Activated T-cell treated with anti-CD3 and anti-CD28 coated beads, Interleukin-2, amount 50 U/mL, for 4 hours (primary cell): ENCODE measurements around the gene YTHDF2. TPM values are rescaled to one million over a fixed set of nuclear protein-coding genes. Genes with fewer than 3 reads are reported as not detected.

Source experiments
- ATAC-seq, 2 donors: fragments of 200-7000 bp; cut with Tn5 transposase; one replicate each; pipeline ENCODE4 v1.10.0; 2021
- DNase-seq: peaks from one replicate; pipeline ENCODE4 v3.0.0-alpha.2; 2020
- H3K27me3 Mint-ChIP-seq: one replicate; pipeline ENCODE4 v1.8.0; 2021; ENCODE audit warnings: low read depth, mixed read lengths
- H3K36me3 Mint-ChIP-seq: one replicate; pipeline ENCODE4 v1.8.0; 2022; ENCODE audit warnings: mixed read lengths; ENCODE audit not compliant: insufficient read depth
- H3K4me1 Mint-ChIP-seq: one replicate; pipeline ENCODE4 v1.8.0; 2021; ENCODE audit warnings: low read depth, mixed read lengths
- H3K4me3 Mint-ChIP-seq: one replicate; pipeline ENCODE4 v1.8.0; 2021; ENCODE audit warnings: mild to moderate bottlenecking, moderate library complexity, mixed read lengths
- H3K9me3 Mint-ChIP-seq: one replicate; pipeline ENCODE4 v1.8.0; 2021; ENCODE audit warnings: mixed read lengths
- total RNA-seq, 3 donors: library from RNA; stranded (reverse); gene quantifications; one replicate each; pipeline ENCODE4 v1.2.1, GENCODE V29; 2021

Gene YTHDF2
- total RNA-seq, 3 donors from 2014 or later: 99.4 to 101 (median 99.8) TPM

DNA sequence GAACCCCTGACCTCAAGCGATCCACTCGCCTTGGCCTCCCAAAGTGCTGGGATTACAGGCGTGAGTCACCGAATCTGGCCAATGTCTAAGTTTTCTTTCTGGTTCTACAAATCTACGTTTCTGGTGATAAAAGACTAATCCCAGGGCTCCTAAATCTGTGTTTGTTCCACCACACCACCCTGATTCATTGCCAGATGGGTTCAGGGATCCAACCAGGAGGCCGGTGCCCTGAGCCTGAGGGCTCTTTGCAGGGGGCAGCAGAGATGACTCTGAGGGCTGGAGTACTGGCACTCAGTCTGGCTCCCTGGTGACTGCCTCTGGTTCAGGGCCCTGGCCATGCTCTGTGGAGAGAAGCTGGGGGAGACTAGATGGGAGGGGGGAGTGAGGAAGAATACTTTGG, 64.7 kb downstream of the YTHDF2 start:
- no peak for DNase-seq
- H3K4me1 Mint-ChIP-seq: no peaks in the 10 kb centered on the region
- H3K36me3 Mint-ChIP-seq: no peaks in the 10 kb centered on the region
- peaks cover under 1% of the 10 kb centered on the region for H3K27me3 Mint-ChIP-seq
- H3K9me3 Mint-ChIP-seq: no peaks in the 10 kb centered on the region
- no peak for ATAC-seq
- H3K4me3 Mint-ChIP-seq: no peak overlapping the region

DNA sequence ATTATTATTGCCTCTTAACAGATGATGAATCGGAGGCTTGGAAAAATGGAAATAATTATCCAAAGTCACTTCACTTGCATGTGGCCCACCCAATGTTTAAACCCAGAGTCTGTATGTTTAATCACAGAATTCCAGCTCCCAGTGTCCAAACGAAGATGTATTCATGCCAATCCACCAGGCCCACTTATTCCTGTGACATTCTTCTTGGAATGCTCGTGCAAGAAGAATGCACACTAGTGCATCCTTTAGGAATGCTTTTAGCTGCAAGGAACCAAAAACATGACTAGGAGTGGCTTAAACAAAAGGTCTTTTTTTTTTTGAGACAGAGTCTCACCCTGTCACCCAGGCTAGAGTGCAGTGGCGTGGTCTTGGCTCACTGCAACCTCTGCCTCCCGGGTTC, 66.3 kb downstream of the YTHDF2 start:
- Mint-ChIP-seq H3K36me3 (no peaks in the 10 kb centered on the region), H3K9me3 (no peaks in the 10 kb centered on the region), H3K4me3 (no peak overlapping the region), H3K27me3 (peaks cover 2% of the 10 kb centered on the region), H3K4me1 (no peaks in the 10 kb centered on the region)
- DNase-seq (no peak), ATAC-seq (no peak)

DNA sequence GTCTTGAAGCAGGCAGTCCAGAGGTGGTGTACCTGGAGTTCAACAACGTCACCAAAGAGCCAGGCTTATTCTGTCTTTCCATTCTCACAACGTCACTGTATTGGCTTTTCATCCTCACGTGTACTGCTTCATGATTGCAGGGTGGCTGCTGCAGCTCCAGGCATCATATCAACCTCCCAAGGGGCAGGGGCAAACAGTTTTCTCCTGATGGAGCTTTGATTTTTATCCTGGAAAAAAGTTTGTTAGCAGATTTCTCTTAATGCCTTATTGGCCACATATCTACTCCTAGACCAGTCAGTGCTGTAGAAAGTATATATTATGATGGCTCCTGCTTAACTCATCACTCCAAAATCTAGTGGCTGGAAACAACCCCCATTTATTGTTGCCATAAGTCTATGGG, 66.9 kb downstream of the YTHDF2 start:
- no peak for DNase-seq
- Mint-ChIP-seq H3K9me3 (no peaks in the 10 kb centered on the region), H3K4me1 (no peaks in the 10 kb centered on the region), H3K27me3 (peaks cover 2% of the 10 kb centered on the region), H3K4me3 (no peak overlapping the region), H3K36me3 (no peaks in the 10 kb centered on the region)
- ATAC-seq: no peak

DNA sequence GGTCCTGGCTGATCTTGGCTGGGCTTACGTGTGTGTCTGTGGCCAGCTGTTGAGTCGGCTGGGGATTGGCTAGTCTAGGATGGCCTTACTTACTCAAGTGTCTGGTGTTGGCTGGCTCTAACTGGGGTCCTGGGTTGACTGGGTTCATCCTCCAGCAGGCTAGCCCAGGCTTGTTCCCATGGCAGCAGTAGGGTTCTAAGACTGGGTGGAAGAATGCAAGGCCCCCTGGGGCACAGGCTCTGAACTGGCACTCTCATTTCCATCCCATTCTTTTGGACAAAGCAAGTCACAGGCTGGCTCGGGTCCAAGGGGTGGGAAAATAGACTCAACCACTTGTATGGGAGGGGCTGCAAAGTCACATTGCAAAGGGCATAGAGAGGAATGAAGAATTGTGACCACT, 67.3 kb downstream of the YTHDF2 start:
- peaks cover 2% of the 10 kb centered on the region for H3K27me3 Mint-ChIP-seq
- ATAC-seq (no peak), DNase-seq (no peak)
- H3K4me3 Mint-ChIP-seq: no peak overlapping the region
- no peaks in the 10 kb centered on the region for H3K36me3 Mint-ChIP-seq
- no peaks in the 10 kb centered on the region for H3K4me1 Mint-ChIP-seq
- no peaks in the 10 kb centered on the region for H3K9me3 Mint-ChIP-seq

DNA sequence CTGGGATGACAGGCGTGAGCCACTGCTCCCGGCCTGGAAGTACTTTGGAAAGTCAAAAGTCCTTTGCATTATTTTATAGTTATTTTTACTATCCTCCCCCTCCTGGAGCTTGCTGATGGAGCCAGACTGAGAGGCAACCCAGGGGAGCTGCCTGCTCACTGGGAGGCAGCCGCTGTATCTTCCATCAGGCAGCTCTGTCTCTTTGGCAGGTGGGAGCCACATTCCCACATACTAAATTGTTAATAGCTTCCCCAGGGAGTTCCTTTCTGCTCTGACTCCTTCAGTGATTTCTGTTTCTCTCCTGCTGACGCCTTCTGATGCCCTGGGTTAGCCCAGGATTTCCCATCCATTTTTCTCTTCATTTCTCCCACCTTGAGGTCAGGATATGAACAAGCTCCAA, 70.3 kb downstream of the YTHDF2 start:
- H3K36me3 Mint-ChIP-seq: no peaks in the 10 kb centered on the region
- no peak for ATAC-seq
- H3K4me1 Mint-ChIP-seq: peaks cover 3% of the 10 kb centered on the region
- H3K4me3 Mint-ChIP-seq: no peak overlapping the region
- H3K9me3 Mint-ChIP-seq: no peaks in the 10 kb centered on the region
- DNase-seq: no peak
- peaks cover 27% of the 10 kb centered on the region for H3K27me3 Mint-ChIP-seq

DNA sequence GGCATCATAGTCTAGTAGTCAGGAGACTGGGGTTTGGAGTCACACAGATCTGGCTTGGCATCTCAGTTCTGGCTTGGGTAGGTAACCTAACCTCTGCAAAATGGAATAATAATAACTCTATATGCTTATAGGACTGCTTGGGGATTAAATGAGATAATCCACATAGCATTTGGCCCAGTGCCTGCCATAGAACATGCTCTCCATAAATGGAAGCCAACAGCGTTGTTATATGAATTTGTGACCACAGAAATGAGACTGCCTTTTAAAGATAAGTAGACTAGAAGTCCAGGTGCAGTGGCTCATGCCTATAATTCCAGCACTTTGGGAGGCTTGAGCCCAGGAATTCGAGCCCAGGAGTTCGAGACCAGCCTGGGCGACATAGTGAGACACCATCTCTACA, 71.2 kb downstream of the YTHDF2 start:
- no peak for ATAC-seq
- Mint-ChIP-seq H3K36me3 (no peaks in the 10 kb centered on the region), H3K9me3 (no peaks in the 10 kb centered on the region), H3K27me3 (peaks cover 31% of the 10 kb centered on the region), H3K4me1 (peaks cover 3% of the 10 kb centered on the region), H3K4me3 (no peak overlapping the region)
- DNase-seq: no peak

DNA sequence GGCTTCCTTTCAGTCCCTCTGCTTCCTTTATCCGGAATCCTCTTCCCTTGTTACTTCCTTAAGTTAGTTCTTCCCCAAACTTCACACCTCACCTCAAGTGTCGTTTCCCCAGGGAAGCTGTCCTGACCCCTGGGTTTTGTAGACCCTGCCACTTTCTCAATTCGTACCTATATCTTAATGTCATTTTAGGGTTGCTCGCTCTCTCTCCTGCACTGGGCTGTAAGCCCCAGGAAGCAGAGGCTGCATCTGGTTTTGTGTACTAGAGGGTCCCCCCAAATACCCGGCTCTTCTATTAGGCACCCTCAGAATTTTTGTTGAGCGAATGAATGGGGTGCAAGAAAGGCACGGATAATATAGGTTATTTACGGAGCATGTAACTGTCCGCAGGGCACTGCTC, 74.6 kb downstream of the YTHDF2 start:
- Mint-ChIP-seq H3K36me3 (no peaks in the 10 kb centered on the region), H3K4me3 (no peak overlapping the region), H3K9me3 (no peaks in the 10 kb centered on the region), H3K27me3 (peaks cover 51% of the 10 kb centered on the region), H3K4me1 (peaks cover 5% of the 10 kb centered on the region)
- ATAC-seq: no peak
- DNase-seq: no peak

DNA sequence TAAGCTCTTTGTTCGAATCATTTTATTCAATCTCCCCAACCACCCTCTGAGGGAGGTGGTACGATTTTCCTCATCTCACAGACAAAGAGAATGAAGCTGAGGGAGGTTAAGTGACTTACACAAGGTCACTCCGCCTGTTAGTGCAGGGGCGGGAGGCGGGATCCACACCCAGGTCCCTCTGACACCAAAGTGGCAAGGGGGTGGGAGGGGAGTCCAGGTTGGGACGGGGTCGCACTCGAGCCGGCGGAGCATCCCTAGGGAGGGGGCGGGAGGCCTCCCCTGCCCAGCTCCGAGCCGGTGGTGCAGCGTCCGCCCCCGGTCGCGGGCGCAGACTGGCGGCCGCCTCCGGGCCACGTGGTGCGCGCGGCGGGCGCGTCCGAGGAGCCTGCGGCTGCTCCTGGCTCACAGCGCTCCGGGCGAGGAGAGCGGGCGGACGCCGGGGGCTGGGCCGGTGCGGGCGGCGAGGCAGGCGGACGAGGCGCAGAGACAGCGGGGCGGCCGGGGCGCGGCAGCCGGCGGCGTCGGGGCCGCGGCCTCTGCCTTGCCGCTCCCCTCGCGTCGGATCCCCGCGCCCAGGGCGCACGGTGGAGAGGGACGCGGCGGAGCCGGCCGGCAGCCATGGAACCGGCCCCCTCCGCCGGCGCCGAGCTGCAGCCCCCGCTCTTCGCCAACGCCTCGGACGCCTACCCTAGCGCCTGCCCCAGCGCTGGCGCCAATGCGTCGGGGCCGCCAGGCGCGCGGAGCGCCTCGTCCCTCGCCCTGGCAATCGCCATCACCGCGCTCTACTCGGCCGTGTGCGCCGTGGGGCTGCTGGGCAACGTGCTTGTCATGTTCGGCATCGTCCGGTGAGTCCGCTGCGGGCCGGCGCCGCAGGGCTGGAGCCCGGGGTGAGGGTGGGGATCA, 75.3 kb downstream of the YTHDF2 start, which contains the start of gene OPRD1:
OPRD1 (plus strand) TSS at position 405 of the 903 bp plus-strand sequence; CDS start at position 619, 214 bp downstream.
- peaks cover 52% of the 10 kb centered on the region for H3K27me3 Mint-ChIP-seq

DNA sequence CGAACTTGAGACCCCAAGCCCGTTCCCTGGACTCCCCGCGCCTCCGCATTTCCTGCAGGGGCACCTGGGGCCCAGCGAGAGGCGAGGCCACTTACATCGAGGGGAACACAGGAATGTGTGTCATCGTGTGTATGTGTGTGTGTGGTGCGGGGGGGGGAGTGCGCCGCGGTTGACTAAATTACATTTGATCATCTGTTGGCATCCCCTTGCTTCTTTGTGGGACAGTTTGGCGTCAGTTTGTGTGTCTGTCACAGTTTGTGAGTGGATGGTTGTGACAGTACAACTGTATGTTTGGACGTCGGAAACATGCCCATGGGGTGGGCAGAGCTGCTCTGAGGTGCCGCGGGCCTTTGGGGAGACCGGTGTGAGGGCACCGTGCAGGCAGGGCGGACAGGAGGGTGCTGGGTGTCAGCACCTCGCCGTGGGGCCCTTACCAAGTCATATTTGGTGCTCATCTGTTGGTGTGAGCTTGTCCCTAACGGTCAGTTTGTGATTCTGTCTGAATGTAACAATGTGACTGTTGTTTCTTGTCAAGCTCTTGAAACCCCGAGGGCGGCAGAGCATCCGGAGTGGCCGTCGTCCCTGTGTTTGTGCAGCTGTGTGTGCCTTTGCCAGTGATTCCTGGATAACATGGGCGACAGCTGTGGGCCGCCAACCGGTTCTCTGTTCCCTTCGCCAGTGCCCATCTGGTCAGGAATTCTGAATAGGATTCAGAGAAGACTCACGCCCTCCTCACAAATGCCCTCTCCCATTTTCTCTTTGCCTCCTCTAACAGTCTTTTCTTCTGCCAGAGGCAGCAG, 76.1 kb downstream of the YTHDF2 start:
- Mint-ChIP-seq H3K4me1 (peaks cover 5% of the 10 kb centered on the region), H3K36me3 (no peaks in the 10 kb centered on the region), H3K9me3 (no peaks in the 10 kb centered on the region), H3K27me3 (peaks cover 57% of the 10 kb centered on the region), H3K4me3 (no peak overlapping the region)
- ATAC-seq (peak in 1 of 2 donors; percentile 23), DNase-seq (no peak)

More for the DNA sequence above, 75.3 kb downstream of the YTHDF2 start, which contains the start of gene OPRD1:
- Mint-ChIP-seq H3K36me3 (no peaks in the 10 kb centered on the region), H3K4me1 (peaks cover 5% of the 10 kb centered on the region), H3K4me3 (no peak within 1 kb of the TSS), H3K9me3 (no peaks in the 10 kb centered on the region)
- DNase-seq (no peak), ATAC-seq (peak; percentile 26 to 48)

DNA sequence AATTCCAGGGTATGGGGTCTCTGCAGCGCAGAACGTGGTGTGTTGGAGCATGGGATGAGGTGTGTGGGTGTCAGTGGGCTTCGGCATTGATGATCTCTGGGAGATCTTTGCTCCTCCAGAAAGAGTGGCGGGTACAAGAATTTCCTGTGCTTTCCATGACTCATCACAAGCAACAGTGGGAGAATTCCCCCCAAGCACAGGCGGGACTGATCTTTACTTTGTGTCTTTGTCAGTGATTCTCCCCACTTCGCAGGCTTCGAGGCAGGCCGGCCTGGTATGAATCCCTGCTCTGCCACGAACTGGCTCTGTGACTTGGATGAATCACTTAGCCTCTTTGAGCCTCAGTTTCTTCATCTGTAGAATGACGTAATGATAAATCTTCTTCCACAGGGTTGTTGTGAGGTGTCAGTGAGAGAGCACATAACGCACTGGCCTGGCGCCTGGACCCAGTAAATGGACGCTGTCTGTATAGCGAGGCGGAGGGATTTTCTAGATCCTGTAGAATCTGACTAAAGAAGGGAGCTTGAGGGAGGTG, 77.3 kb downstream of the YTHDF2 start:
- no peak for ATAC-seq
- H3K27me3 Mint-ChIP-seq: peaks cover 67% of the 10 kb centered on the region

DNA sequence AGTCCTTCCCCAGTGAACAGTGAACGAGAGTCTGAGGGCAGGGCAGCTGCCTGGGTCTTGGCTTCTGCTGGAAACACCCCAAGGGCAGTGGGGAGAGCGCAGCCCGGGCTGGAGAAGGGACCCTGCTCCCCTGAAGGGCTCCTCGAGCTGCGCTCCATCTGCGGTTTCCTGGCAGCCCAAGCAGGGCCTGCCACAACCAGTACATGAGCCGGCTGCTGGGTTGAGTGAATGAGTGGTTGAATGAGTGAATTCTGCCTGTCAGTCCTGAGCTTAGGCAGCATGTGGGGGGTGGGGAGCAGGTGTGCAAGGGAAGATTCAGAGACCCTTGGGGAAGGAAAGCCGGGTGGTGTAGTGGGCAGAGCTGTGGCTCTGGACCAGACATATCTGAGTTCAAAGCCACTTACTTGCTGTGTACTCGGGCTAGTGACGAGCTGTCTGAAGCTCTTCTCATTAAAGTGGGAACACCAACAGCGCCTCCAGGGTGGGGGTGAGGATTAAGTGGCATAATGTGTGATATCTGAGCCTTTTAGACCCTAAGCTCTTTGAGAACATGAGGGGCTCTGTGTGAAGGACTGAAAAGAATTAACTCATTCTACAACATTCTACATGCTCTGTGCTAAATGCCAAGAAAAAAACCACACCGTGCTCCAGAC, 78.9 kb downstream of the YTHDF2 start:
- peaks cover 5% of the 10 kb centered on the region for H3K4me1 Mint-ChIP-seq
- peaks cover 58% of the 10 kb centered on the region for H3K27me3 Mint-ChIP-seq
- H3K4me3 Mint-ChIP-seq: no peak overlapping the region
- H3K36me3 Mint-ChIP-seq: no peaks in the 10 kb centered on the region
- no peaks in the 10 kb centered on the region for H3K9me3 Mint-ChIP-seq
- DNase-seq: no peak
- no peak for ATAC-seq

More for the DNA sequence above, 77.3 kb downstream of the YTHDF2 start:
- Mint-ChIP-seq H3K36me3 (no peaks in the 10 kb centered on the region), H3K4me1 (peaks cover 5% of the 10 kb centered on the region), H3K4me3 (no peak overlapping the region), H3K9me3 (no peaks in the 10 kb centered on the region)
- no peak for DNase-seq

DNA sequence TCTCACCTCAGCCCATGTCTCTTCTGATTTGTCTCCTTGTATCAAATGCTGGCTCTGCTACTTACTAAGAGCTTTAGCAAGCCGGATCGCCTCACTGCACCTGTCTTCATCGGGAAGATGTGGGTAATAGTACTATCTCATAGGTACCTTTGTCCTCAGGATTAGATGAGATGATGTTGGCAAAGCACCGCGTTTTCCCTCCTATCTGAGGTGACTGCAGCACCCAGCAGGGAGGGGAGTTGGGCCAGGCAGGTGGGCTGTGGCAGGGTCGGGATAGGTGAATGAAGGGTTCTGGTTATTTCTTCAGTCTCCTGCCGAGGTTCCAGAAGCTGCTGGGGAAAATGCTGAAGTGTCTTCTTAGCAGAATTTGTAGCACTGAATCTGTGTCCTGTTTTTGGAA, 80.4 kb downstream of the YTHDF2 start:
- Mint-ChIP-seq H3K9me3 (no peaks in the 10 kb centered on the region), H3K36me3 (no peaks in the 10 kb centered on the region), H3K4me3 (no peak overlapping the region), H3K27me3 (peaks cover 48% of the 10 kb centered on the region), H3K4me1 (peaks cover 2% of the 10 kb centered on the region)
- ATAC-seq: no peak
- DNase-seq: no peak

DNA sequence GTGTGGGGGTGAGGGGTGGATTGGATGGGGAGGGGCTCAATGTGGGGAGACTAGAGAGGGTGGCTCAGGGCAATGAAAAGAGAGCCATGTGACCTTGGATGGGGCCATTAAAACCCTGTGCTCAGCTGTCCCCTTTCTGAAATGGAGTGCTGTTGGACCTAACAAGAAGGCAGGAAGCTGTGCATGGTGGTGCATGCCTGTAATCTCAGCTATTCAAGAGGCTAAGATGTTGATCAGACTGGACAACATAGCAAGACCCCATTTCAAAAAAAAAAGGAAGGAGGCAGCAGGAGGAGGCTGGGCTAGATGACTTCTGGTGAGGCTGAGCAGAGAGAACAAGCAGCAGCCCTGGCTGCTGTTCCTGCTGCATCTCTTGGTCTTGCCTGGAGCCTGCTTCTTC, 82.3 kb downstream of the YTHDF2 start:
- H3K4me3 Mint-ChIP-seq: no peak overlapping the region
- H3K27me3 Mint-ChIP-seq: peaks cover 35% of the 10 kb centered on the region
- no peak for ATAC-seq
- no peak for DNase-seq
- H3K9me3 Mint-ChIP-seq: no peaks in the 10 kb centered on the region
- no peaks in the 10 kb centered on the region for H3K36me3 Mint-ChIP-seq
- H3K4me1 Mint-ChIP-seq: no peaks in the 10 kb centered on the region
